GM23338 (cell line): ENCODE results near the gene SLC13A5. TPM values are rescaled to one million over a fixed set of nuclear protein-coding genes. Genes with fewer than 3 reads are reported as not detected.

Source experiments
- ATAC-seq: fragments of 200-7000 bp; cut with Tn5 transposase; 3 replicates; pipeline ENCODE4 v1.9.1; 2020
- DNase-seq: peaks from one replicate; pipeline ENCODE4 v3.0.0-alpha.2; 2015; ENCODE audit warnings: low spot score
- H2AFZ ChIP-seq: fragments of 200-600 bp; sonication (generic); 2 replicates; pipeline ENCODE4 v1.8.0; 2016; ENCODE audit warnings: antibody characterized with exemption, mild to moderate bottlenecking, moderate library complexity
- H3F3A ChIP-seq: fragments of 200-600 bp; sonication (generic); replicated peaks from 2 replicates; pipeline ENCODE4 v1.8.0; 2017; ENCODE audit warnings: antibody characterized with exemption, mixed run types, low read depth
- H3K27ac ChIP-seq: fragments of 200-600 bp; sonication (generic); 2 replicates; pipeline ENCODE4 v1.6.1; 2016; ENCODE audit warnings: low read depth
- H3K27me3 ChIP-seq: fragments of 200-600 bp; sonication (generic); 2 replicates; pipeline ENCODE4 v1.8.0; 2016; ENCODE audit warnings: mild to moderate bottlenecking, mixed run types, moderate library complexity; ENCODE audit not compliant: insufficient read depth
- H3K36me3 ChIP-seq: fragments of 200-600 bp; sonication (generic); 2 replicates; pipeline ENCODE4 v1.8.0; 2016; ENCODE audit warnings: mild to moderate bottlenecking; ENCODE audit not compliant: insufficient read depth
- H3K4me1 ChIP-seq: fragments of 200-600 bp; sonication (generic); 2 replicates; pipeline ENCODE4 v1.8.0; 2016; ENCODE audit warnings: mild to moderate bottlenecking, moderate library complexity; ENCODE audit not compliant: insufficient read depth
- H3K4me2 ChIP-seq: fragments of 200-600 bp; sonication (generic); 2 replicates; pipeline ENCODE4 v1.7.1; 2017; ENCODE audit warnings: mixed run types
- H3K4me3 ChIP-seq: fragments of 200-600 bp; sonication (generic); 2 replicates; pipeline ENCODE4 v1.6.1; 2016; ENCODE audit warnings: mixed run types
- H3K79me2 ChIP-seq: fragments of 200-600 bp; sonication (generic); replicated peaks from 2 replicates; pipeline ENCODE4 v1.8.0; 2017; ENCODE audit warnings: mild to moderate bottlenecking; ENCODE audit not compliant: insufficient read depth
- H3K9me2 ChIP-seq: fragments of 200-600 bp; sonication (generic); 2 replicates; pipeline ENCODE4 v1.8.0; 2017; ENCODE audit not compliant: insufficient read depth
- H4K20me1 ChIP-seq: fragments of 200-600 bp; sonication (generic); replicated peaks from 2 replicates; pipeline ENCODE4 v1.8.0; 2017; ENCODE audit warnings: mild to moderate bottlenecking; ENCODE audit not compliant: insufficient read depth
- H3K27ac Mint-ChIP-seq: 2 replicates; pipeline ENCODE4 v1.8.0; 2020; ENCODE audit warnings: inconsistent platforms, mild to moderate bottlenecking, moderate library complexity, mixed read lengths
- H3K27me3 Mint-ChIP-seq: 3 replicates; pipeline ENCODE4 v1.8.0; 2022; ENCODE audit warnings: low read depth, mild to moderate bottlenecking, moderate library complexity, mixed read lengths, inconsistent platforms; ENCODE audit not compliant: insufficient read depth, poor library complexity
- H3K36me3 Mint-ChIP-seq: 3 replicates; pipeline ENCODE4 v1.8.0; 2021; ENCODE audit warnings: low read depth, mild to moderate bottlenecking, inconsistent platforms, moderate library complexity, mixed read lengths
- H3K4me1 Mint-ChIP-seq: 3 replicates; pipeline ENCODE4 v1.8.0; 2020; ENCODE audit warnings: mild to moderate bottlenecking, inconsistent platforms, mixed read lengths
- H3K4me3 Mint-ChIP-seq: 3 replicates; pipeline ENCODE4 v1.8.0; 2021; ENCODE audit warnings: moderate library complexity, mild to moderate bottlenecking, inconsistent platforms, mixed read lengths
- H3K9me3 Mint-ChIP-seq: 3 replicates; pipeline ENCODE4 v1.8.0; 2020; ENCODE audit warnings: moderate library complexity, mild to moderate bottlenecking, inconsistent platforms, mixed read lengths
- CREB1 ChIP-seq: fragments of 250-450 bp; sonication (Bioruptor Pico); IDR thresholded peaks from 2 replicates; pipeline ENCODE4 v1.5.0; 2020; ENCODE audit warnings: low read depth, mild to moderate bottlenecking, moderate library complexity
- CTCF ChIP-seq, 2 experiments: fragments of 200-600 bp in 1 of 2; sonication (generic) in 1 of 2; conservative IDR thresholded peaks; 2 replicates each; pipeline versions ENCODE4 v1.5.1 to v1.6.1; 2016 to 2017; ENCODE audit warnings: antibody characterized with exemption in 2 of 2, low read depth in 2 of 2, mild to moderate bottlenecking in 2 of 2, moderate library complexity in 1 of 2
- ETS1 ChIP-seq: IDR thresholded peaks from 2 replicates; pipeline ENCODE4 v1.6.1; 2016; ENCODE audit warnings: antibody characterized with exemption
- EZH2phosphoT487 ChIP-seq: fragments of 200-600 bp; sonication (generic); IDR thresholded peaks from one replicate; pipeline ENCODE4 v1.8.1; 2018; ENCODE audit warnings: antibody characterized with exemption; ENCODE audit not compliant: unreplicated experiment
- NANOG ChIP-seq: IDR thresholded peaks from 2 replicates; pipeline ENCODE4 v1.6.1; 2016; ENCODE audit warnings: antibody characterized with exemption, borderline replicate concordance
- REST ChIP-seq: IDR thresholded peaks from one replicate; pipeline ENCODE4 v1.6.1; 2018; ENCODE audit warnings: antibody characterized with exemption; ENCODE audit not compliant: unreplicated experiment
- ZNF114 ChIP-seq: fragments of 250-450 bp; sonication (Bioruptor Pico); IDR thresholded peaks from 2 replicates; pipeline ENCODE4 v1.5.0; 2020; ENCODE audit warnings: mild to moderate bottlenecking, moderate library complexity
- ZNF462 ChIP-seq: fragments of 250-450 bp; sonication (Bioruptor Pico); IDR thresholded peaks from 2 replicates; pipeline ENCODE4 v1.5.0; 2020; ENCODE audit warnings: mild to moderate bottlenecking, moderate library complexity
- polyA plus RNA-seq: library from polyadenylated mRNA; unstranded; fragments of >200 nt; fragmentation: Nextera tagmentation; extraction: Ambion mirVana; gene quantifications from 2 replicates; pipeline ENCODE4 v1.2.1, GENCODE V29; 2016
- total RNA-seq: library from RNA; depleted of rRNA; stranded (reverse); fragments of >200 nt; shearing (Covaris generic); gene quantifications from 2 replicates; pipeline ENCODE4 v1.2.3, GENCODE V29; 2014

Gene SLC13A5
- total and polyA plus RNA-seq, 2 experiments from 2014 or later, result 1.2 to 2.3 TPM

GRCh38 chr17:6670999-6671398 is 42.2 kb downstream of the SLC13A5 start (continued):
- TF ChIP-seq ZNF462 (CRISPR knock-in tag) (no peak), REST (no peak), ETS1 (no peak)

- Histone ChIP-seq H3K4me3 (no peak overlapping the region), H3K79me2 (no peaks in the 10 kb centered on the region), H3K9me2 (no peaks in the 10 kb centered on the region), H3K27me3 (peaks cover 3% of the 10 kb centered on the region), H3K4me1 (no peaks in the 10 kb centered on the region), H3K4me2 (no peak overlapping the region), H3K27ac (no peak overlapping the region), H4K20me1 (peaks cover 3% of the 10 kb centered on the region; the same call in 1 of the 2 replicates), H2AFZ (no peak overlapping the region), H3F3A (no peaks in the 10 kb centered on the region), H3K36me3 (no peaks in the 10 kb centered on the region)
- Mint-ChIP-seq H3K27me3 (peaks cover 11% of the 10 kb centered on the region), H3K4me3 (no peak overlapping the region), H3K27ac (no peak overlapping the region), H3K36me3 (no peaks in the 10 kb centered on the region), H3K9me3 (no peaks in the 10 kb centered on the region), H3K4me1 (peaks cover 8% of the 10 kb centered on the region; the same call in 2 of the 3 replicates)
- no peak for ATAC-seq
- no peak for DNase-seq
- TF ChIP-seq REST (no peak), NANOG (no peak), ZNF114 (CRISPR knock-in tag) (no peak), EZH2phosphoT487 (no peak), CTCF (conservative IDR thresholded peaks at IDR 0.05; ENCODE audit: low read depth in 2 of 2) (no peak), CREB1 (CRISPR knock-in tag) (no peak)
Observed at GRCh38 chr17:6670571-6670970, 42.6 kb downstream of the SLC13A5 start.
